ENCODE results near the gene GOLGA6L7.

GRCh38 chr15:28879551-28879950, 31.1 kb upstream of the GOLGA6L7 start:
- no peak for TF ChIP-seq CTCF (IDR thresholded peaks at IDR 0.05; ENCODE audit: extremely low read depth in 1 of 2, insufficient read depth in 1 of 2, low read depth in 1 of 2, low read length in 2 of 2)
- TF ChIP-seq POLR2AphosphoS5 (IDR thresholded peaks at IDR 0.05; ENCODE audit: insufficient read depth, low read depth, low read length): no peak
- TF ChIP-seq GATA2 (IDR thresholded peaks at IDR 0.05; ENCODE audit: insufficient read depth, insufficient read length, low read depth, low read length): no peak
- no peak for TF ChIP-seq MAX (IDR thresholded peaks at IDR 0.05; ENCODE audit: insufficient read depth, insufficient read length)
- no peak for TF ChIP-seq EZH2 (IDR thresholded peaks at IDR 0.05; ENCODE audit: borderline replicate concordance, low read depth, low read length, severe bottlenecking)
- TF ChIP-seq POLR2A (IDR thresholded peaks at IDR 0.05; ENCODE audit: low read depth, low read length): no peak
- TF ChIP-seq FOS (IDR thresholded peaks at IDR 0.05; ENCODE audit: borderline replicate concordance, insufficient read depth, low read length): no peak
